GM19463 (cell line): ENCODE measurements around the gene RNPEP.
"Not testable (repeated sequence)": the region's sequence is repeated elsewhere in the genome, so short reads cannot be mapped to it uniquely, and the experiment has no call there.

Experiments used
- ATAC-seq: cut with Tn5 transposase; IDR thresholded peaks from one replicate; pipeline ENCODE4 v1.9.1; 2021; ENCODE audit warnings: mild to moderate bottlenecking, moderate library complexity; ENCODE audit not compliant: unreplicated experiment

RNPEP gene

GRCh38 chr1:201958348-201958747 lies 24.1 kb upstream of the RNPEP start:
- ATAC-seq, result no peak

- ATAC-seq, result not testable (repeated sequence)
These were observed 20.1 kb upstream of the RNPEP start for GRCh38 chr1:201962382-201962781.

GRCh38 chr1:201964261-201964660 lies 18.2 kb upstream of the RNPEP start:
- no peak for ATAC-seq

GRCh38 chr1:201966171-201966570 lies 16.3 kb upstream of the RNPEP start:
- ATAC-seq, result no peak

GRCh38 chr1:201968202-201968925 lies 14.1 kb upstream of the RNPEP start:
- ATAC-seq, result no peak

GRCh38 chr1:201970334-201971159 lies 11.9 kb upstream of the RNPEP start:
- no peak for ATAC-seq

- ATAC-seq, result peak; percentile 27
These were observed 296 bp upstream of the RNPEP start for GRCh38 chr1:201982082-201982622.

- no peak for ATAC-seq
These were observed 945 bp downstream of the RNPEP start for GRCh38 chr1:201983380-201983805.

- no peak for ATAC-seq
These were observed 2.0 kb downstream of the RNPEP start for GRCh38 chr1:201984446-201984845.

- no peak for ATAC-seq
These were observed 2.9 kb downstream of the RNPEP start for GRCh38 chr1:201985355-201985754.

- no peak for ATAC-seq
These were observed 6.2 kb downstream of the RNPEP start for GRCh38 chr1:201988601-201989000.

GRCh38 chr1:201989354-201990128 lies 7.1 kb downstream of the RNPEP start:
- ATAC-seq, result no peak

GRCh38 chr1:201990427-201990826 lies 8.0 kb downstream of the RNPEP start:
- no peak for ATAC-seq

- ATAC-seq, result no peak
These were observed 17.3 kb downstream of the RNPEP start for GRCh38 chr1:201999625-202000238.

- ATAC-seq, result no peak
These were observed 20.1 kb downstream of the RNPEP start for GRCh38 chr1:202002507-202002906.

GRCh38 chr1:202004711-202005110 lies 22.3 kb downstream of the RNPEP start:
- ATAC-seq, result no peak

- no peak for ATAC-seq
These were observed 23.5 kb downstream of the RNPEP start for GRCh38 chr1:202005958-202006357.

- ATAC-seq, result no peak
These were observed 24.9 kb downstream of the RNPEP start for GRCh38 chr1:202007304-202007703.

GRCh38 chr1:202007805-202008489 lies 25.5 kb downstream of the RNPEP start:
- ATAC-seq, result no peak
